ENCODE results near the gene CEMIP. TPM values are rescaled to one million over a fixed set of nuclear protein-coding genes. Genes with fewer than 3 reads are reported as not detected.

The CEMIP gene
- total and polyA plus RNA-seq, 2 donors: 0.28 to 2.9 TPM

GRCh38 chr15:80888846-80889245, 109.7 kb downstream of the CEMIP start:
- Histone ChIP-seq H3K4me1 (ENCODE audit: control insufficient read depth in 2 of 2, insufficient read depth in 2 of 2, low read length in 2 of 2) (no peaks in the 10 kb centered on the region), H3K4me3 (ENCODE audit: low read length in 2 of 2) (no peak overlapping the region), H3K27me3 (ENCODE audit: control insufficient read depth in 2 of 2, insufficient read depth in 1 of 2, low read length in 1 of 2) (no peaks in the 10 kb centered on the region), H3K27ac (ENCODE audit: low read depth in 1 of 2, low read length in 1 of 2) (no peak overlapping the region), H3K9me3 (ENCODE audit: control insufficient read depth in 2 of 2, insufficient read depth in 1 of 2, low read length in 1 of 2) (no peaks in the 10 kb centered on the region), H3K36me3 (ENCODE audit: control insufficient read depth in 2 of 2, insufficient read depth in 2 of 2, low read length in 1 of 2) (no peaks in the 10 kb centered on the region)
- 26% methylated on average over 3 of the region's 3 CpGs for WGBS
- peak in 2 of 9 donors; percentile 15 to 24 for DNase-seq (ENCODE audit: low read depth in 6 of 9, low spot score in 9 of 9)

- Histone ChIP-seq H3K27ac (ENCODE audit: low read depth in 1 of 2, low read length in 1 of 2) (no peak overlapping the region), H3K27me3 (ENCODE audit: control insufficient read depth in 2 of 2, insufficient read depth in 1 of 2, low read length in 1 of 2) (no peaks in the 10 kb centered on the region), H3K4me1 (ENCODE audit: control insufficient read depth in 2 of 2, insufficient read depth in 2 of 2, low read length in 2 of 2) (no peaks in the 10 kb centered on the region), H3K4me3 (ENCODE audit: low read length in 2 of 2) (no peak overlapping the region), H3K9me3 (ENCODE audit: control insufficient read depth in 2 of 2, insufficient read depth in 1 of 2, low read length in 1 of 2) (no peaks in the 10 kb centered on the region), H3K36me3 (ENCODE audit: control insufficient read depth in 2 of 2, insufficient read depth in 2 of 2, low read length in 1 of 2) (no peaks in the 10 kb centered on the region)
- 93% methylated on average over 8 of the region's 8 CpGs for WGBS
- DNase-seq (ENCODE audit: low read depth in 6 of 9, low spot score in 9 of 9): no peak
Observed at GRCh38 chr15:80890341-80891005, 111.3 kb downstream of the CEMIP start.

- Histone ChIP-seq H3K4me3 (ENCODE audit: low read length in 2 of 2) (no peak overlapping the region), H3K27me3 (ENCODE audit: control insufficient read depth in 2 of 2, insufficient read depth in 1 of 2, low read length in 1 of 2) (no peaks in the 10 kb centered on the region), H3K36me3 (ENCODE audit: control insufficient read depth in 2 of 2, insufficient read depth in 2 of 2, low read length in 1 of 2) (no peaks in the 10 kb centered on the region), H3K9me3 (ENCODE audit: control insufficient read depth in 2 of 2, insufficient read depth in 1 of 2, low read length in 1 of 2) (no peaks in the 10 kb centered on the region), H3K27ac (ENCODE audit: low read depth in 1 of 2, low read length in 1 of 2) (no peak overlapping the region), H3K4me1 (ENCODE audit: control insufficient read depth in 2 of 2, insufficient read depth in 2 of 2, low read length in 2 of 2) (no peaks in the 10 kb centered on the region)
- DNase-seq (ENCODE audit: low read depth in 6 of 9, low spot score in 9 of 9): no peak
Observed at GRCh38 chr15:80891006-80891405, 111.8 kb downstream of the CEMIP start.

- Histone ChIP-seq H3K36me3 (ENCODE audit: control insufficient read depth in 2 of 2, insufficient read depth in 2 of 2, low read length in 1 of 2) (no peaks in the 10 kb centered on the region), H3K27me3 (ENCODE audit: control insufficient read depth in 2 of 2, insufficient read depth in 1 of 2, low read length in 1 of 2) (no peaks in the 10 kb centered on the region), H3K4me1 (ENCODE audit: control insufficient read depth in 2 of 2, insufficient read depth in 2 of 2, low read length in 2 of 2) (no peaks in the 10 kb centered on the region), H3K27ac (ENCODE audit: low read depth in 1 of 2, low read length in 1 of 2) (no peak overlapping the region), H3K4me3 (ENCODE audit: low read length in 2 of 2) (no peak overlapping the region), H3K9me3 (ENCODE audit: control insufficient read depth in 2 of 2, insufficient read depth in 1 of 2, low read length in 1 of 2) (no peaks in the 10 kb centered on the region)
- no peak for DNase-seq (ENCODE audit: low read depth in 6 of 9, low spot score in 9 of 9)
- 91% methylated on average over 5 of the region's 5 CpGs for WGBS
Observed at GRCh38 chr15:80892414-80892813, 113.2 kb downstream of the CEMIP start.

- H3K27me3 ChIP-seq (ENCODE audit: control insufficient read depth in 2 of 2, insufficient read depth in 1 of 2, low read length in 1 of 2): no peaks in the 10 kb centered on the region
- DNase-seq (ENCODE audit: low read depth in 6 of 9, low spot score in 9 of 9): no peak
- H3K9me3 ChIP-seq (ENCODE audit: control insufficient read depth in 2 of 2, insufficient read depth in 1 of 2, low read length in 1 of 2): no peaks in the 10 kb centered on the region
- no peak overlapping the region for H3K27ac ChIP-seq (ENCODE audit: low read depth in 1 of 2, low read length in 1 of 2)
- 89% methylated on average over 1 of the region's 1 CpG for WGBS
- no peaks in the 10 kb centered on the region for H3K36me3 ChIP-seq (ENCODE audit: control insufficient read depth in 2 of 2, insufficient read depth in 2 of 2, low read length in 1 of 2)
- no peak overlapping the region for H3K4me3 ChIP-seq (ENCODE audit: low read length in 2 of 2)
- H3K4me1 ChIP-seq (ENCODE audit: control insufficient read depth in 2 of 2, insufficient read depth in 2 of 2, low read length in 2 of 2): no peaks in the 10 kb centered on the region
Observed at GRCh38 chr15:80893777-80894176, 114.6 kb downstream of the CEMIP start.

GRCh38 chr15:80895091-80895490, 115.9 kb downstream of the CEMIP start:
- 95% methylated on average over 7 of the region's 7 CpGs for WGBS
- H3K9me3 ChIP-seq (ENCODE audit: control insufficient read depth in 2 of 2, insufficient read depth in 1 of 2, low read length in 1 of 2): no peaks in the 10 kb centered on the region
- no peak for DNase-seq (ENCODE audit: low read depth in 6 of 9, low spot score in 9 of 9)
- H3K27ac ChIP-seq (ENCODE audit: low read depth in 1 of 2, low read length in 1 of 2): no peak overlapping the region
- H3K27me3 ChIP-seq (ENCODE audit: control insufficient read depth in 2 of 2, insufficient read depth in 1 of 2, low read length in 1 of 2): no peaks in the 10 kb centered on the region
- no peak overlapping the region for H3K4me3 ChIP-seq (ENCODE audit: low read length in 2 of 2)
- H3K4me1 ChIP-seq (ENCODE audit: control insufficient read depth in 2 of 2, insufficient read depth in 2 of 2, low read length in 2 of 2): no peaks in the 10 kb centered on the region
- H3K36me3 ChIP-seq (ENCODE audit: control insufficient read depth in 2 of 2, insufficient read depth in 2 of 2, low read length in 1 of 2): no peaks in the 10 kb centered on the region

GRCh38 chr15:80895965-80896364, 116.8 kb downstream of the CEMIP start:
- 97% methylated on average over 2 of the region's 2 CpGs for WGBS
- H3K4me3 ChIP-seq (ENCODE audit: low read length in 2 of 2): no peak overlapping the region
- no peak for DNase-seq (ENCODE audit: low read depth in 6 of 9, low spot score in 9 of 9)
- H3K27me3 ChIP-seq (ENCODE audit: control insufficient read depth in 2 of 2, insufficient read depth in 1 of 2, low read length in 1 of 2): no peaks in the 10 kb centered on the region
- no peak overlapping the region for H3K27ac ChIP-seq (ENCODE audit: low read depth in 1 of 2, low read length in 1 of 2)
- no peaks in the 10 kb centered on the region for H3K36me3 ChIP-seq (ENCODE audit: control insufficient read depth in 2 of 2, insufficient read depth in 2 of 2, low read length in 1 of 2)
- H3K4me1 ChIP-seq (ENCODE audit: control insufficient read depth in 2 of 2, insufficient read depth in 2 of 2, low read length in 2 of 2): no peaks in the 10 kb centered on the region
- no peaks in the 10 kb centered on the region for H3K9me3 ChIP-seq (ENCODE audit: control insufficient read depth in 2 of 2, insufficient read depth in 1 of 2, low read length in 1 of 2)

GRCh38 chr15:80898040-80898439, 118.9 kb downstream of the CEMIP start:
- no peak overlapping the region for H3K27ac ChIP-seq (ENCODE audit: low read depth in 1 of 2, low read length in 1 of 2)
- 88% methylated on average over 2 of the region's 2 CpGs for WGBS
- no peak overlapping the region for H3K4me3 ChIP-seq (ENCODE audit: low read length in 2 of 2)
- no peaks in the 10 kb centered on the region for H3K9me3 ChIP-seq (ENCODE audit: control insufficient read depth in 2 of 2, insufficient read depth in 1 of 2, low read length in 1 of 2)
- DNase-seq (ENCODE audit: low read depth in 6 of 9, low spot score in 9 of 9): no peak
- H3K36me3 ChIP-seq (ENCODE audit: control insufficient read depth in 2 of 2, insufficient read depth in 2 of 2, low read length in 1 of 2): no peaks in the 10 kb centered on the region
- no peaks in the 10 kb centered on the region for H3K4me1 ChIP-seq (ENCODE audit: control insufficient read depth in 2 of 2, insufficient read depth in 2 of 2, low read length in 2 of 2)
- no peaks in the 10 kb centered on the region for H3K27me3 ChIP-seq (ENCODE audit: control insufficient read depth in 2 of 2, insufficient read depth in 1 of 2, low read length in 1 of 2)

GRCh38 chr15:80902298-80902801, 123.2 kb downstream of the CEMIP start:
- H3K9me3 ChIP-seq (ENCODE audit: control insufficient read depth in 2 of 2, insufficient read depth in 1 of 2, low read length in 1 of 2): no peaks in the 10 kb centered on the region
- H3K27ac ChIP-seq (ENCODE audit: low read depth in 1 of 2, low read length in 1 of 2): no peak overlapping the region
- DNase-seq (ENCODE audit: low read depth in 6 of 9, low spot score in 9 of 9): no peak
- H3K4me1 ChIP-seq (ENCODE audit: control insufficient read depth in 2 of 2, insufficient read depth in 2 of 2, low read length in 2 of 2): no peaks in the 10 kb centered on the region
- no peak overlapping the region for H3K4me3 ChIP-seq (ENCODE audit: low read length in 2 of 2)
- no peaks in the 10 kb centered on the region for H3K27me3 ChIP-seq (ENCODE audit: control insufficient read depth in 2 of 2, insufficient read depth in 1 of 2, low read length in 1 of 2)
- no peaks in the 10 kb centered on the region for H3K36me3 ChIP-seq (ENCODE audit: control insufficient read depth in 2 of 2, insufficient read depth in 2 of 2, low read length in 1 of 2)
- 96% methylated on average over 10 of the region's 10 CpGs for WGBS

Data from thymus (tissue), 11 donors.